ENCODE data around the gene TRANK1. TPM values are rescaled to one million over a fixed set of nuclear protein-coding genes. Genes with fewer than 3 reads are reported as not detected.
A peak's percentile ranks its signal among the peaks of the same experiment; 100 is the strongest.

Gene TRANK1
- total and polyA plus RNA-seq, 2 of the 8 experiments (the other 6 are each of a cell fraction or from before 2014, with no cell fraction given) = 2.9 to 8.8 TPM

- H2AFZ ChIP-seq (ENCODE audit: low read length) = no peak overlapping the region
- WGBS, 2 experiments (ENCODE audit: extremely low coverage in 1 of 2, insufficient coverage in 1 of 2, insufficient read length in 1 of 2, insufficient replicate concordance in 2 of 2, low coverage in 1 of 2, low lambda C conversion rate in 2 of 2, missing lambda C conversion rate in 1 of 2) = 86% methylated on average over 11 of the region's 12 CpGs; no CpG with 5 or more reads in 1 of the 2 experiments
- H3K9me3 ChIP-seq (ENCODE audit: insufficient read depth in 2 of 2, low read depth in 1 of 2, low read length in 1 of 2) = no peaks in the 10 kb centered on the region
- no peak overlapping the region for H3K18ac ChIP-seq (ENCODE audit: extremely low read depth, low read length)
- no peak overlapping the region for H4K8ac ChIP-seq (ENCODE audit: extremely low read depth, insufficient read depth, low read length)
- H4K5ac ChIP-seq (ENCODE audit: insufficient read length, low read depth, low read length) = no peak overlapping the region
- H2BK120ac ChIP-seq (replicated peaks; ENCODE audit: low read depth, low read length) = no peak overlapping the region
- H3K36me3 ChIP-seq (ENCODE audit: control insufficient read depth in 2 of 4, insufficient read depth in 4 of 4, low read length in 3 of 4) = no peaks in the 10 kb centered on the region; a peak in 1 of 8 replicates
- H2BK20ac ChIP-seq (ENCODE audit: low read length) = no peak overlapping the region
- H3K4me1 ChIP-seq (replicated peaks in 1 of 4; ENCODE audit: control insufficient read depth in 3 of 4, insufficient read depth in 4 of 4, low read length in 3 of 4) = no peaks in the 10 kb centered on the region
- no peaks in the 10 kb centered on the region for H3K79me2 ChIP-seq (ENCODE audit: control insufficient read depth in 1 of 2, insufficient read depth in 2 of 2, low read length in 2 of 2)
- H2BK15ac ChIP-seq (ENCODE audit: low read length) = no peak overlapping the region
- no peak overlapping the region for H3K9ac ChIP-seq (replicated peaks in 1 of 4; ENCODE audit: extremely low read depth in 1 of 4, low read depth in 3 of 4, low read length in 3 of 4)
- no peak overlapping the region for H3K4me3 ChIP-seq (ENCODE audit: extremely low read depth in 1 of 4, insufficient read depth in 2 of 4, low read depth in 3 of 4, low read length in 4 of 4)
- no peak overlapping the region for H3K23ac ChIP-seq (ENCODE audit: insufficient read length)
- no peak overlapping the region for H3K56ac ChIP-seq (replicated peaks; ENCODE audit: insufficient read length, low read depth, low read length)
- H3K27ac ChIP-seq (ENCODE audit: low read depth, low read length) = no peak overlapping the region
- no peak overlapping the region for H4K91ac ChIP-seq (replicated peaks; ENCODE audit: insufficient read length, low read length)
- H3K23me2 ChIP-seq (ENCODE audit: low read depth, low read length) = no peaks in the 10 kb centered on the region
- DNase-seq (ENCODE audit: low read depth in 1 of 2, low spot score in 2 of 2) = peak in 1 of 2 experiments; percentile 24
- FAIRE-seq = no peak
- peak; percentile 76; the same call in 1 of the 2 replicates for TF ChIP-seq MAFK (IDR thresholded peaks at IDR 0.05; ENCODE audit: low read depth, low read length)
- TF ChIP-seq SP4 (IDR thresholded peaks at IDR 0.05; ENCODE audit: low read length) = no peak
- no peak for TF ChIP-seq TAF1 (IDR thresholded peaks at IDR 0.05; ENCODE audit: low read depth, low read length)
- no peaks in the 10 kb centered on the region for H3K27me3 ChIP-seq (replicated peaks in 1 of 4; ENCODE audit: control insufficient read depth in 3 of 4, extremely low read depth in 1 of 4, insufficient read depth in 3 of 4, low read length in 3 of 4)
- H2BK5ac ChIP-seq (ENCODE audit: low read depth, low read length) = no peak overlapping the region
- H2BK12ac ChIP-seq (ENCODE audit: low read depth, low read length) = no peak overlapping the region
- ChIA-PET POLR2A (ENCODE audit: partially characterized antibody) (interaction anchor here (1.7 kb wide), 1 partner anchor 11 kb away, joined by 4 read pairs; no protein-coding TSS in a partner anchor), CTCF (ENCODE audit: partially characterized antibody) (interaction anchor here (0.5 to 5.0 kb wide), 4 partner anchors 11 to 324 kb away, joined by 3 to 40 read pairs (median 6); no protein-coding TSS in a partner anchor)
- H2AK5ac ChIP-seq (ENCODE audit: low read depth, low read length) = no peak overlapping the region
- H3K4me2 ChIP-seq (ENCODE audit: insufficient read depth in 1 of 2, low read depth in 2 of 2, low read length in 2 of 2) = no peak overlapping the region
- no peaks in the 10 kb centered on the region for H3K79me1 ChIP-seq (ENCODE audit: low read depth, low read length)
- H4K20me1 ChIP-seq (replicated peaks in 1 of 2; ENCODE audit: control insufficient read depth in 1 of 2, insufficient read depth in 2 of 2, low read length in 2 of 2) = no peaks in the 10 kb centered on the region
- no peak overlapping the region for H3K4ac ChIP-seq (replicated peaks; ENCODE audit: insufficient read length, low read depth, low read length)
- H3K14ac ChIP-seq (ENCODE audit: insufficient read length) = no peak overlapping the region
Measured at GRCh38 chr3:36892457-36893136, 52.3 kb downstream of the TRANK1 start.

Measured in H1 (cell line).